Activated T-cell treated with anti-CD3 and anti-CD28 coated beads, Interleukin-2, amount 50 U/mL, for 1 hour (primary cell): ENCODE data around the gene PHF19.

Source experiments
- DNase-seq: peaks from one replicate; pipeline ENCODE4 v3.0.0-alpha.2; 2020

PHF19 gene

DNA sequence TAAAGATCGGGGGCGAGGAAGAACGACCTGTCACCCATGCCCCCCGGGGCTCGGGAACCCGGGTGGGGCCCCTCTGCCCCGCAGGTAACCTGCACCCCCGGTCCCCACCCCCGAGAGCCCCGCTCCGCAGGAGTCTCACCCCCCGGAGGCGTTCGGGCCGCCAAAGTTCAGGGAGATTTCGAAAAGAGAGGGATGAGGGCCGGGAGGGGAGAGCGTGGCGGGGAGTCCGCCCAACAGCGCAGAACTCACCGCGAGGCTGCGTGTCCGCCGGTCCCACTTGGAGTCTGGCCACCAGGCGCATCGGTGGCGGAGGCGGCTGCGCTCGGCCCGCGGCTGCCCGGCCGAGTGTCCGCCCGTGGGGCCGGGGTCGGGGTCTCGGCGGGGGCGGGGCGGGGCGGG is at the start of gene PHF19:
PHF19 (minus strand) TSS at position 347 of the 399 bp plus-strand sequence. CDS start 2,447 bp downstream, outside the sequence.
- DNase-seq: no peak

- peak; percentile 67 for DNase-seq
These were observed 49.5 kb upstream of the PHF19 start, which contains the start of gene TRAF1 for GRCh38 chr9:120926397-120926928. Gene TRAF1 (minus strand): TSS chr9:120926796. CDS start chr9:120926075, 721 bp downstream.

DNA sequence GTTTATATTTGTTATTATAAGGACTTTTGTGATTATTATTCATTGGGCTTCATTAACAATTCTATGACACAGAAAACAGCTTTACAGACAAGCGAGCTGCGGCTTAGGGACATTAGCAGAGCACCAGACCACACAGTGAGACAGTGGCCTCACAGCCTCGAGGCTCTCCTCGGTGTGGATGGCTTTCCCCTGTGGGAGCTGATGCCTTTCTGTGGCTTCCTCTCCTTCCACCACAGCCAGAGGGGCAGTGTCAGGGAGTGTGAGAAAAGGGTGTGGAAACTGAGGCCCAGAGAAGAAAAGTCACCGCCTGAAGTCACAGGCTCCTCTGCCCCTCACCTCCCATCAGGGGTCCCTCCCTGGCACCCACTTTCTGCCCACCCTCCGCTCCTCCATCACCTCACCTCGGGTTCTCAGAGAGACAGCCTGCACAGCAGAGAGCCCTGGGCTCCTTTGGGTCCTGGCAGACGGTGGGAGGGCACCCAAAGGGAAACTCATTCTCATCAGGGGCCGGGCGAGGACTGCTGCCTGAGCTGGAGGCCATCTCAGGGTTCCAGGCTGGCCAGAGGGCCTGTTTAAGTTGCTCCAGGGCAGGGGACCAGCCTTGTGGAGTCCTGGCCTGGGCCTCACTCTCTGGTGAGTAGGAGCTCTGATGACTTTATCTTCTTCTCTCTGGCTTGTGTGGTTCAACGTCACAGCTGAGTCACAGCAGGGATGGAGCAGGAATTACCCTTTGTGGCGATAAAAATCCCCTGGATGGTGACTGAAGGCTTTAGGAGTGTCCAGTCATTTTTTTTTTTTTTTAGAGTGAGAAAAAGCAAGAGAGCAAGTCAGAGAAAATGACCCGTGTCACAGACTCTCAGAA is 48.8 kb upstream of the PHF19 start:
- DNase-seq: peak; percentile 80

DNA sequence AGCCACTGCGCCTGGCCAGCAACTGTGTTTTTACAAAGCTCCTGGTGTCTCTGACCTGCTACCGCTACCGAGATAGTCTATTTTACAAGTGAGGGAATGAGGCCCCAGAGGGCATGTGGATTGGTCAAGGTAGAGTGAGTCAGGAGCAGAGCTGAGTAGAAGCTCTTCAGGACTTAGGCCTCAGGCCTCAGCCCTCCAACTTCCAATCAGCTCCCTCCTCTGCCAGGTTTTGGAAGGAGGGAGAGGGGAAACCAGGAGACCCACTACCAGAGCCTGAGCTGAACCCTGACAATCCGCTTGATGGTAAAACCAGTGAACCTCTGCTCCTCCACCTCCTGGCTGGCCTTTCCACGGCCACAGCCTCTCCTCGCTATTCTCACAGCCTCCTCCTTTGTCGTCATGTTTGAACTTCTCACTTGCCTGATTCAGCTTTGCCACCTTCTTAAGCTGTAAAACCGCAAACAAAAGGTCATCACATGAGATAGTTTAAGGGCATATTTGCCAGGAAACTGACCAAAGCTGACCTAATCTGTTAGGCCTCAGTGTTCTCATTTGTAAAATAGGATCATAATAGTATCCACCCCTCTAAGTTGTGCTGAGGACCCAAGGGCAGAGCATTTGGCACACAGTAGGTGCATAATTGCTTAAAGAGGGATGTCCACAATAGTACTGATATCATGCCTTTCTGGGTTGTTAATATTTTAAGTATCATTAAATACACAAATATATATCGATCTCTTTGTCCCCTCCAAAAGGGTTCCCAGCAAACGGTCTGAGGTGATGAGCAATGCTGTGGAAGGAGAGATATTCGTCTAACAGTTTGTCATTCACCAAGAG is 47.9 kb upstream of the PHF19 start:
- no peak for DNase-seq

DNA sequence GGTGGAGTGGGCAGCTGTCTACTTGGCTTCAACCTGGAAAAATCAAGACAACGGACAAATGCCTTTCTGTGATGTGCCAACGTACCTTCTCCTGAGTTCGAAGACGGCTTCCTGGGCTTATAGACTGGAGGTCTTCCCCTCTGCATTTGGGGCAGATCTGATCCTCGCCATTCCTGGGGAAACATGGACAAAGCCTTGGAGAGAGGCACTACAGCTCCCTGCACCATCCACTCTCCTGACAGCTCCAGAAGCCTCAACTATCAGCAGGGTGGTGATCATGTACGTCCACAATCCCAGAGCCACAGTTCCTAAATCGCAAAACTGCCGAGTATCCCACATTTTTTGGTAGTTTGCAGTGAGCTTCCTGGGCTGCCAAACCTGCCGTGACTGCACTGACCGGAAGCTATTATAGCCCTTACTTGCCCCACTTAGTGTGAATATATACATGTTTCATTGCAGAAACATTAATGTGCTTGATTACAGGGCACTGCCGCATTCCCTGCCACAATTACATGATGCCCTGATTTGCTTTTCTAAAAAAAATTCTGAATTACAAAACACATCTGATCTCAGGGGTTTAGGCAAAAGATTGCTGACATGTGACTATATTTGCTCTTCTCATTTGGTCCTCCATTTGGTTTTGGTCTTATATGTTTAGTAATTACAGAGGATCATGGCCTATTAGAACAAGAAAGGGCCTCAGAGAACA is 46.8 kb upstream of the PHF19 start:
- no peak for DNase-seq

- no peak for DNase-seq
These were observed 45.6 kb upstream of the PHF19 start for GRCh38 chr9:120922404-120923195.

DNA sequence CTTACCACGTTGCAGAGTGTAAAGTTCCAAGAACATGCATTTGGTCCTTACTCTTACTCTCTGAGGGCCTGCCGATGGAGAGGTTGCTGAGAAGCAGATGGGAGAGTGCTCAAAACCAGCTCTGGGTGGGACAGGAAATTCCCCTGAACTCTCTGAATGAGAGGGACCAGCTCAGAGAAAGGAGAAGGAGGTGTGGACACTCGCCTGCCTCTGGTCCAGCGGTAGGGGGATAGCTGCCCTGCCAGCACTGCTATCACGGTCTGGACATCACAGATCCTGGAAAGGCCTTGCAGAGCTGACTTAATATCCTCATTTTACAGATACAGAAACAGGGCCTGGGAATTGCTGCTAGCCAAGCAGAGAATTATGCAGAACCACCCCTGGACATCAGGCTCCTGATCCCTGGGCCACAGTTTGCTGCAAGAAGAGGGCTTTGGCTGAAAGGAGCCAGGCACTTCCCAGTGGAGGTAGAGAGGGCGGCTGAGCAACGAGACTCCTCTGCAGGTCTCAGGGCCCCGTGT is 44.7 kb upstream of the PHF19 start:
- DNase-seq: no peak

GRCh38 chr9:120920806-120921178 is 43.8 kb upstream of the PHF19 start:
- DNase-seq: no peak

GRCh38 chr9:120919843-120920805 is 43.1 kb upstream of the PHF19 start:
- no peak for DNase-seq

DNA sequence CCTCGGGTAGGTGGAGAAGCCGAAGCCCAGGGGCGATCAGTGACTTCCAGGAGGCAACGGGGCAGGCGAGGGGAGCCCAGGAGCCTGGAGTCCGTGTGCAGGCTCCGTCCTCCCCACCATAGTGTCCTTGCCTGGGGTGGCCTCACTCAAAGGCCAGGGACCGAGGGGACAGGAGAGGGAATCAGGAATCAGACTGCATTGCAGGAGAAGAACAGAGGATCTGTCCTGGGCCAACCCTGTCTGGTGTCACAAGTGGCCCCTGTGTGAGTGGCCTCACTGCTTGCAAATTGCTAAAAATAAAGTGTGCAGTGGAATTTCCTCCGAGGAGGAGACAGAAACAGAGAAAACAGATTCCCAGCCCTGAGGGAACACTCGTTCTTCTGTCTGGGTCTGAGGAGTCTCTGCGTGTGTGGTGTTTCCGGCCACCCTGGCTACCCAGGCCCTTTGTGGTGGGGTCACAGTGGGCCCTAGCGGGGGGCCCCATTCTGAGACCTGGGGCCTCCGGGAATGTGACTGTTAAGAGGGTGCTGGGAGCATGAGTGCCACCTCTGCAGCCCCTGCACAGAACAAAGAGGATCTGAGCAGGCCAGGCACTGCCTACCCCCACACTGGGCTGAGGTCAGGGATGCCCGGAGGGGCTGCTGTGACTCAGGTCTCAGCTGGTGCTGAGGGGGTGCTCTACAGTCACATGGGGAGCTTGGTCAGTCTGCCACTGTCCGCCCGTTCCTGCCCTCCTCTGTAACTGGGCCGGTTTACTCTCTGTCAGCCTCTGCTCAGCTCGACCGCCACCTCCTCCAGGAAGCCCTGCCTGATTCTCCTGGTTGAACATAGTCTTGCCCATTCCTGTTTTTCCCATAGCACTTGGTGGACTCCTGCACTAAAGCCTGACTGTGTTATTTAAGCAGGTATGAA is 42.2 kb upstream of the PHF19 start:
- no peak for DNase-seq

- no peak for DNase-seq
These were observed 41.2 kb upstream of the PHF19 start for GRCh38 chr9:120917929-120918762.

DNA sequence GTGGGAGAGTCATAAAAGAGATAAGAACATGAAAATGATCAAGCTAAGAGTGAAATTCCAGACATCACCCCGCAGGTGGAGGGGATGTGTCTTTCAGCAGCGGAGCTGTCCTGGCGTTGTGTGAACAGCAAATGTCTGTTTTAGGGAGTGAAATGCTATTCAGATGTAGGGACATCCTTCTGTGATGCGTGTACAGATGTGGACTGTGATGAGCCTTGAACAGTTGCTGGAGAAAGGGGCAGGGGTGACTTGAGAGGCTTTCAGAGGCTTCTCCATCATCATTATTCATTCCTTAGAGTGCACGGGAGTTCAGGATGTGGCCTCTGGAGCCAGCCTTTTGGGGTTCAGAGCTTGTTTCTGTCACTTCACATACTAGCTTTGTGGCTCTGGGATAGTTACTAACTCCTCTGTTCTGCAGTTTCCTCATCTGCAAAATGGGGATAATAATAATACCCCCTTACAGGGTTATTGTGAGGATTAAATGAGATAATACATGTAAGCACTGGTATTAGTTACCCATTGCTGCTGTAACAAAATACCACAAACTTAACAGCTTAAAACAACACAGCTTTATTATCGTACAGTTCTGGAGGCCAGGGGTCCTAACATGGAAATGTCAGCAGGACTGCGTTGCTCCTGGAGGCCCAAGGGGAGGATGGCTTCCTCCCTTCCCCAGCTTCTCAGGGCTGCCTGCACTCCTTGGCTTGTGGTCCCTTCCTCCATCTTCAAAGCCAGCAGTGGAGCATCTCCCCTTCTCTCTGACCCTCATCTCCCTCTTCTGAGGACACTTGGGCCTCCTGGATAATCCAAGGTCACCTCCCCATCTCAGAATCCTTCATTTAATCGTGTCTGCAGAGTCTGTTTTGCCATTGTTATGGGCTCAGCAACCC is 40.2 kb upstream of the PHF19 start:
- DNase-seq: no peak

GRCh38 chr9:120916588-120916987 is 39.6 kb upstream of the PHF19 start:
- no peak for DNase-seq

DNA sequence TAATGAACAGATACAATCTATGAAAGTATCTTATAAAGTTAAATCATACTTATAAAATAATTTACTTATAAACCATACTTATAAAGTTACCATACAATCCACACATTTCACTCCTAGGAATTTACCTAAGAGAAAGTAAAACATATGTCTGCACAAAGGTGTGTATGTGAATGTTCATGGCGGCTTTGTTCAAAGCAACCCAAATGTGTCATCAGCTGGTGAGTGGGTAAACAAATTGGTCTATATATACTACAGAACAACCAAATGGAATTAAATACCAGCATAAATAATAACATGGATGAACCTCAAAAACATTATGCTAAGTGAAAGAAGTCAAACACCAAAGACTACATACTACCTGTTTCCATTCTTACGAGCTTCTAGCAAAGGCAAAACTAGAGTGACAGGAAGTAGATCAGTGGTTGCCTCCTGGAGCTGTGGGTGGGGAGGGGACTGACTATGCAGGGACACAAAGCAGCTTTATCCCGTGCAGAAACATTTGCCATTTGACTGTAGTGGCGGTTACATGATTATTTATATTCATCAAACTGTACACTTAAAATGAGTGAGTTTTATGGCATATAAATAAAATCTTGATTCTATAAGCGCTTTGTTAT is 39.0 kb upstream of the PHF19 start:
- DNase-seq: no peak

DNA sequence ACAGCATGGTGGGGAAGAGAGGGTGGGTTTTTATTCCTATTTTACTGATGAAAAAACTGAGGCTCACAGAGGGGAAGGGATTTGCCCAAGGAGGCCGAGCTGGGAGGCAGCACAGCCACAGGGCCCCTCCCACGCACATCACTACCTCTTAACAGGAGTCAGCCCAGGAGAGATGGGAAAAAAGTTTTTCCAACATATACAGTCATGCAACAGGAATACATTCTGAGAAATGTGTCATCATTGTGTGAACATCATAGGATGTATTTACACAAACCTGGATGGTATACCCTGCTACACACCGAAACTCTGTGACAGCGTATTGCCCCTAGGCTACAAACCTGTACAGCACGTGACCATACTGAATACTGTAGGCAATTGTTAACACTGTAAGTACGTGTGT is 38.0 kb upstream of the PHF19 start:
- peak; percentile 16 for DNase-seq

DNA sequence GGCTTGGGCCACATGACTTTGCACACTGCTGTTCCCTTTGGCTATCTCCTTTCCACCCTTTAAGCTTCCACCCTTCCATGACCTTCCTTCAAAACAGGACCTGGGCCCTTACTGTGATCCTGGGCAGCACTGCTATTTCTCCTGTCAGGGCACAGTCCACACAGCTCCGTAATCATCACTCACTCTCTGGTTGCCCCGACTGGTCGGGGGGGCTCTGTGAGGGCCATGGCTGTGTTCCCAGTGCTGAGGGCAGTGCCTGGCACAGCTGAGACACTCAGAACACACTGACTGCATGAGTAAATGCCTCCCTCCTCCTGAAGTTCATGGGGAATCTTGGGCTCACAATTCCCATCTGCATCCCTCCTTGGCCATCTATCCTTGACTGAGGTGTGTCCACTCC is 37.4 kb upstream of the PHF19 start:
- DNase-seq: peak; percentile 29
